GM18526 (cell line): ENCODE results near the gene SPDYE2B.
"Not testable (repeated sequence)": the region's sequence is repeated elsewhere in the genome, so short reads cannot be mapped to it uniquely, and the experiment has no call there.

Experiments used
- POLR2A ChIP-seq: IDR thresholded peaks from 3 replicates; pipeline ENCODE4 v1.6.1; 2011; ENCODE audit not compliant: insufficient read length; ENCODE audit errors: extremely low read depth

Gene SPDYE2B, protein sequence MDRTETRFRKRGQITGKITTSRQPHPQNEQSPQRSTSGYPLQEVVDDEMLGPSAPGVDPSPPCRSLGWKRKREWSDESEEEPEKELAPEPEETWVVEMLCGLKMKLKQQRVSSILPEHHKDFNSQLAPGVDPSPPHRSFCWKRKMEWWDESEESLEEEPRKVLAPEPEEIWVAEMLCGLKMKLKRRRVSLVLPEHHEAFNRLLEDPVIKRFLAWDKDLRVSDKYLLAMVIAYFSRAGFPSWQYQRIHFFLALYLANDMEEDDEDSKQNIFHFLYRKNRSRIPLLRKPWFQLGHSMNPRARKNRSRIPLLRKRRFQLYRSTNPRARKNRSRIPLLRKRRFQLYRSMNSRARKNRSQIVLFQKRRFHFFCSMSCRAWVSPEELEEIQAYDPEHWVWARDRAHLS

DNA sequence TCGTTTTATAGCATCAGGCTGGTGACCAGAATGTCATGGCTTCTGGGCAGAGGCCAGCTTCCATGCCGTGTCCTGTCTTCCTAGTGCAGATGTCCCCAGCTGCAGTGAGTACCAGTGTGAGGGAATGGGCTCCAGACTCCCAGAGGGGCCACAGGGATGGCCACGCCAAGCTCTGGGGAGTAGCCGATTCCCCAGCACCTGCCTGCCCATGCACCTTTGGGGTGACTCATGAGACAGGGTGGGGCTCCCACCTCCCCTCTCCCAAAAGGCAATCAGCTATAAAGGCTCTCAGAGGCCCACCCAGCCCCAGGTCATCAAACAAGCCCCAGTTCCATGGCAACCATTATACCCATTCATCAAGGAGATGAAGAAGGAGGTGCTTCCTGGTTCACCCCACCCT, at the start of gene SPDYE2B:
Gene SPDYE2B (plus strand): TSS at position 396 of the 400 bp plus-strand sequence. CDS start 2,030 bp downstream, outside the sequence.
- not testable (repeated sequence) for TF ChIP-seq POLR2A

DNA sequence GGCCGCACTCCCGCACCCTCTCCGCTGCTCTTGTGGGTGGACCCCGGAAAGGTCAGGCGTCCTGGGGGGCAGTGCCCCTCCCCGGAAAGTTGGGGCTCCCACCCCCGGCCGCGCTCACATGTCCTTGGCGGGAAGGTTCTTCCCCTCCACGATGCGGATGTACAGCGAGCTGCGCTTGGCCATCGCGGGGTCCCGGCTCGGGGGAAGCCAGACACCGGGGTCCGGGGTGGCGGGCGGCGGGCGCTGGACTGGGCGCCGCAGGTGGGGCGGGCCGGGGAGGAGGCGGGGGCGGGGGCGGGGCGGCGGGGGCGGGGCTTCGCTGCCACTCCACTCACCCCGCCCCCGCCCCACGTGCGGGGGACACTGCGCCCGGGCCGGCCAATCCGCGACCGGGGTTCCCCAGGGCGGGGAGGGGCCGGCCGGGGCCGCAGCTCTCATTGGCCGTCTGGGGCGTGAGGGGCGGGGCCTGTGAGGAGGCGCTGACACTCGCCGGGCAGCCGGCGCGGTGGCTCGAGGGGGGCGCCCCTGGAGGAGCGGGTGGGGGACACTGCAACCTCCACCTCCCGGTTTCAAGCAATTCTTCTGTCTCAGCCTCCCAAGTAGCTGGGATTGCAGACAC, 33.5 kb upstream of the SPDYE2B start, which contains the start of gene RASA4:
Gene RASA4 (minus strand): TSS at position 250 of the 619 bp plus-strand sequence. CDS start 67 bp downstream, at position 183.
- TF ChIP-seq POLR2A = not testable (repeated sequence)

DNA sequence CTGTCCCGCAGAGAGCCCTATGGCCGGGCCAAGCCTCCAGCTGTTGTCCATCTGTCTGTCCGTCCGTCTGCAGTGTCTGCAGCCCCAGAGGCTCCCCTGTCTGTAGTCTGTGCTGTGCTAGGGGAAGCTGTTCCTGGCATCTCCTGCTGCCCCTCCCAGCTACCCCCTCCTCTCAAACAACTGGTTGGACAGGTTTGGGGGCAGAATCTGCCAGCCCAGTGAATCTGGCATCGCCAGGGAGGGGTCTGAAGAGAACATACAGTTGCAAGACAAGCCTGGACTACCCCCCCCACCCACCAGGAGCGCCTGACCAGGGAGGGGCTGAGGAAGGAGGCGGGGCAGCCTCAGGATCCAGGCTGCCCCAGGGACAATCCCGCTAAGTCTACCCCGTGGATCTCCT, 7.4 kb upstream of the SPDYE2B start, which contains the start of gene UPK3BL1:
Gene UPK3BL1 (minus strand): TSS at position 101 of the 400 bp plus-strand sequence. CDS start 50 bp downstream, at position 51.
- not testable (repeated sequence) for TF ChIP-seq POLR2A

- TF ChIP-seq POLR2A = not testable (repeated sequence)
These were observed 21.2 kb downstream of the SPDYE2B start, which contains the start of gene POLR2J2 for GRCh38 chr7:102671166-102671955. Gene POLR2J2 (minus strand): TSS chr7:102671663. CDS start chr7:102671601, 62 bp downstream.
